Activated CD4-positive, CD25-positive, alpha-beta regulatory T cell treated with anti-CD3 and anti-CD28 coated beads, Interleukin-2, amount 50 U/mL, for 24 hours (primary cell): ENCODE results near the gene CEP72.
A peak's percentile ranks its signal among the peaks of the same experiment; 100 is the strongest.

Experiments
- ATAC-seq, 2 donors: fragments of 150-1000 bp; cut with Tn5 transposase; one replicate each; pipeline ENCODE4 v1.10.0; 2021; ENCODE audit warnings: mild to moderate bottlenecking in 1 of 2, moderate library complexity in 1 of 2

CEP72 gene

DNA sequence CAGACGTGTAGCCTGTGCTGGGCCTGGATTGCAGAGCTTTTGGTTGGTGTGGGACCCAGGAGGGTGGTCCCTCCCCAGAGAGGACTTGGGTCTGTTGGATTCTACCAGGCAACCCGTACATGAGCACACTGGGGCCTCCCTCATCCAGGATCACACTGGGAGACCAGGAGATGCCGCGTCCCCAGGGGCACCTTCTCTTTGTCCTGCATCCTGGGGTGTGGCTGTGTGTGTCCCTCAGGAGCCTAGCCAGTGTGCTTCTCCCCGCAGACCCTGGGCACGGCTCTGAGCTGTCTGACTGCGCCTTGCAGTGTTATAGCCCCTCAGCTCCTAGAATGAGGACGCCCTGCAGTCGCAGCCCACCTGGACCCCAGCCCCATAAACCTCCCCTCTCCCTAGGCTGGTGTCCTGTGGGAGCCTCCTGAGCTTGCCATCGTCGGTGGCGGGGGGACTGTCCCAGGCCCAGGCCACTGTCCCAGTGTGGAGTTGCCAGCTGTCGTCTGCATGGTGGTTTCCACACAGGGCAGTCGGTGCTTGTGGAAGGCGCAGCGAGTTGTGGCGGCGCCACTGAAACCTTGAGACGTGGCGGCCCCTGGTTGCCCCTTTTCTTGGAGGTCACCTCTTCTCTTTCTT, 27.6 kb downstream of the CEP72 start:
- ATAC-seq = no peak

DNA sequence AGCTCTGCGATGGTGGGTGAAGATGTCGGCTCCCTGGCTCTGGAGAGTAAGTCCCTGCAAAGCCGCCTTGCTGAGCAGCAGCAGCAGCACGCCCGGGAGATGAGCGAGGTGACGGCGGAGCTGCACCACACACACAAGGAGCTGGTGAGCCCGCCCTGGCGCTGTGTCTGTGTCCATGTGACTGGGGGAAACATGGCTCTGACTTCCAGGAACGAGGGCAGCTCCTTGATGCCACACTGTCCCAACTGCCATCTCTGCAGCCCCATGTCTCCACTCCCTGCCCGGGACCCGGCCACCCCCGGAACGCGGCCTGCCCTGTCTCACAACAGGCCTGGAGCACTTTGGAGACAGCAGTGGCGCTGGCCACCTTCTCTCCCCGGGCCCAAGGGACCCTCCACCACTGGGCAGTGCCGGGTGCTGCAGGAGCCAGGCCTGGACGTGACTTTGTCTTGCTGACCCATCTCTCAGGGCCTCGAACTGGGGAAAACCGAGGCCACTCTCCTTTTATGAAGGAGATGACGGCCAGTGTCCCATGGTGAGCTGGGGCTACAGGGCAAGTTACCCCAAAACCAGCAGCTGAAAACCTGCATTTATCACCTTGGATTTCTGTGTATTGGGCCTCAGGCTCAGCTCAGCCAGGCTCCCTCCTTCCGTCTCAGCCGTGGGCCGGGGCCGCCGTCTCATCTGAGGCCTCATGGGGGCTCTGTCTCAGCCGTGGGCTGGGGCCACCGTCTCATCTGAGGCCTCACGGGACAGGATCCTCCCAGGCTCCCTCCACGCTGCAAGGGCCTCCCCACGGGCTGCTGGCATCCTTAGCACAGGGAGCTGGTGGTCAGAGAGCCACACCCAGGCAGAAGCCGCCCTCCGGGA, 28.6 kb downstream of the CEP72 start:
- no peak for ATAC-seq

DNA sequence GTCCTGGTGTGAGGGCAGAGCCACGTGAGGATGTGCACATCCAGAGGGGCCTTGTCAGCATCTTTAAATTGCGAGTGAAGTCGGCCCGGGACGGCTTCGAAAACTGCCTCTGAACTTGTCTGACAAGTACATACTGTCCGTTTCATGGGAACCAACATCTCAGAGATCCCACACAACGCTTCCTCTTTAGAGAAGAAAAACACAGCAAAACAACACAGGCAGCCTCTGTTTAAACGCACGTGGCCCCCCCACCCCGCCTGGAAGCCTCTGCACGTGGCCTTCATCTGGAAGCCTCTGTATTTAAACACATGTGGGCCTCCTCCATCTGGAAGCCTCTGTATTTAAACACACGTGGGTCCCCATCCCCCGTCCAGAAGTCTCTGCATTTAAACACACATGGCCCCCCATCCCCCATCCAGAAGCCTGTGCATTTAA, 29.2 kb downstream of the CEP72 start:
- no peak for ATAC-seq

DNA sequence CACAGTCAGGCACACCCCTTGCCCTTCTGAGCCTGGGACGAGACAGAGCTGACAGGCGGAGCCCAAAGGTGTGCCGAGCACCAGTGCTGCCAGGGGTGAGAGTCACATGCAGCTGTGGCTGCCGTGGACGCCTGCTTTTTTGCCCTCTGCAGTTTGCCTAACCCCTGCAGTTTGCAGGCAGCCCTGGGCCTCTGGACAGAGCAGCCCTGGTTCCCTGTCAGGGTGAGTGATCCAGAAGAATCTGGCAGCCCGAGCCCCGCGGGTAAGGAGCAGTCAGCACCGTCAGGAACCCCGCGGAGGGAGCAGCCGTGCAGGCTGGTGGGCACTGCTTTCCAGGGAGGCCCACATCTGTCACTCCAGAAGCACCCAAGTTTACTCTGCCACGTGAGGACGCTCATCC, 30.3 kb downstream of the CEP72 start:
- no peak for ATAC-seq

DNA sequence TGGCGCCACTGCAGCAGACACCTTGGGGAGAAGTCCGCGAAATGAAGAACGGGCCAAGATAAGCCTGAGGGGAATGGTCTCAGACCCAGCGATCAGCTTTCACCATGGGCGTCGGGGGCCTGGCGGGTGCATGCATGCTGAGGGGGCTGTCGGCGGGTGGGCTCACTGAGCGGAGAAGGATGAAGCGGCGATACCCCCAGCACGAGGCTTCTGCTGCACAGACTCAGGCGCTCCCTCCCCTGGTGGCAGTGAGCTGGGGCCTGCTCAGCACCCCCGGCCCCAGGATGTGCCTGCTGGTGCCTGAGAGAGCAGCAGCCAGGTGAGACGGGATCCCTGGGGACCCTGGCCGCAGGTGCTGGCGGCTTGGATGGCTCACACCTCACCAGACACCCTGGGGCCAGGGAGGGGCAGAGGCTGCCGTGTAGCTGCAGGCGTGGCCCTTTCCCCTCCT, 31.2 kb downstream of the CEP72 start:
- no peak for ATAC-seq

DNA sequence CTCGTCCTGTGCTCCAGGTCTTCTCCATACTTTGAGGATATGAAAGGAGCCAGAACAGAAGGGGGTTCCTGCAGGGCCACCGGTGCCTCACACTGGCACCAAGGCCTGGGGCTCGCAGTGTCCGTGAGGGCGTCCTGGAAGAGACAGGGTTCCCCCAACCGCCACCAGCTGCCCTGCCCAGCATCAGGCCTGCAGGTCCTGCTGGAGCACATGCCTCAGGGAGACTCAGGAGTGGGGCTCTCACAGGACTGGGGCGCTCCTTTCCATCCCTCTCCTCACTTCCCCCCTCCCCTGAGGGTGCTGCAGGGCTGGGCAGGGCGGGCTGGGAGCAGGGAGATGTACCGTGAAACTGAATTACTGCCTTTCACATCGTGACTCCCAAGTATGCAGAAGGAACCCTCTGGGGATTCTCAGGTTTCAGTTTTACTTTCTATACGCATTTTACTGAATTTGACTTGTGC, 31.7 kb downstream of the CEP72 start:
- ATAC-seq = peak in 1 of 2 donors; percentile 33

DNA sequence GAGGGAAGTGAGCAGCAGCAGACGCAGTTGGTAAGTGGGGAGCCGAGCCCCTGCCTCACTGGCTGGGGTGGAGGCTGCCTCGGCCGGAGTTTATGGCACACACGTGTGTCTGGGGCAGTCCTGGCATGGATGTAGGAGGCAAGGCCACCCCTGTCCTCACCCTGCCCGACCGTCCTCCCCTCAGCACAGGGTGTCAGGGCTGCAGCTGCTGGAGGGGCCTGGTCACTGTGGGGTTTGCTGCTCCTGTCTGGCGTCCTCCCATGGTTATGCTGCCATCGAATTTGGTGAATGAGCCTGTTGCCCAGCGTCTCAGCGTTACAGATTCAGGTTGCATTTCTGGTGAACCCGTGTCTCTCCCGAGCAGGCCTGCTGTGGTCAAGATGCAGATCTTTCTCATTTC, 32.4 kb downstream of the CEP72 start:
- ATAC-seq = no peak

DNA sequence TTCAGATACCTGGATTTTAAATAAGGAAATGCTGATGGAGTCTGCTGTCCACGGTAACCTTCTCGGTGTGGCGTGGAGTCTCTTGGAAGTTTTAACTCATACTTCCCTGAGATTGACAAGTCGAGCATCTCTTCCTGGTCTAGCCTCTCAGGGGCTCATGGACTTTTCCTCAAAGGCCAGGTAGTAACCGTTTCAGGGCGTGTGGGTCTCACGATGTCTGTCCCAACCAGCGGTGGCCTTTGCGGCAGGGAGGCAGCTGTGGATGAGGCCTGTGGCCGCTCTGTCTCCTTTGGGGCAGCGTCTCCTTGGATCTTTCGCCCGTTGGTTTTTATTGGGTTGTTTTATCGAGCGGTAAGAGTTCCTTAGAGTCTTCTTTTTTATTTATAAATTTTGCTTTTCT, 32.8 kb downstream of the CEP72 start:
- no peak for ATAC-seq

DNA sequence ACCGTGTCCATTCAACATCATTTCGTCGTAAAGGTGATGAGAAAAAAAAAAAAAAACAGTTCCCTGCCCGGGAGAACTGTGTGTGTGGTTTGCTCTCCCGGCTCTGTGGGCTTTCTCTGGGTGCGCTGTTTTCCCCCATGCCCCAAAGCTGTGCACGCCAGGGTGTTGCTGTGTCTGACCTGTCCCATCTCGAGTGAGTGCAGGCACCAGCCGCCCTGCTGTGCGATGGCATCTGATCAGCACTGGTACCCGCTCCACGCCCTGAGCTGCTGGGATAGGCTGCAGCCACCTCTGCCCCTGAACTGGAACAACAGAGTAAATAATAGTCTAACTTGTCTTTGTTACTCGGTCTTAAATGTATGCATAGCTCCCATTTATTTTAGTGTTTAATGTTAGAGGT, 33.3 kb downstream of the CEP72 start:
- ATAC-seq = no peak

DNA sequence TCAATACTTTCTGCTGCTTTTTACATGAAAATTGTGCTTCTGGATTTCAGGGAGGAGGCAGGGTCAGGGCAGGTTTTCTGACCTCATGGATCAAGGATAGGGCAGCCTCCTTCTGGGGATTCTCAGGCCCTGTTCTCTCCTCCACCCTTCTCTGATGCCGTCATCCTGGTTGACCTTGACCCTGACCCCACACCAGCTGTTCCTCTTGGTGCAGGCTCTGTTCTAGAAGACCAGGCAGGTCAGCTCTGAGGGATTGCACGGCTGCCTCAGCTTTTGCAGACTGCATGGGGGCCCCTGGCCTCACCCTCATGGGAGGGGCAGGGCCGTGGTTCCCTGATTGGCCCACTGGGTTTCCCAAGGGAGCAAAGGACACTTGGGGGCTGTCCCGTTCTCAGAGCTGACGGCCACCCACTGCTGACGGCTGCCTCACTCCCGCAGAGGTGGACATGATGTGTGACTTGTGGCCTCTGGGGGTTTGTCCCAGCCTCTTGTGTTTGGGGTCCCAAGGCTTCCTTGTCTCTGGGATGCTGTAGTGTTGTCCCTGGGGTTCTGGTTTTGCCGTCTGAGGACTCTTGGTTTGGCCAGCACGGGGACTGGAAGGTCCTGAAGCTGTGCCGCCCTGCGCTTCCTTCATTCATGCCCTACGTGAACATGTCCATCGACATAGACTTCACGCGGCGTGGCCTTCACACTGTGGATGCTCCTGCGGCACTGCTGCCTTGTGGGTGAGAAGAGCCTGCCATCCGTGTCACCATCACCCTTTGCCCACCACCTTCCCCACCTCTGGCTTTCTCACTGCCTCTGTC, 34.5 kb downstream of the CEP72 start:
- no peak for ATAC-seq

DNA sequence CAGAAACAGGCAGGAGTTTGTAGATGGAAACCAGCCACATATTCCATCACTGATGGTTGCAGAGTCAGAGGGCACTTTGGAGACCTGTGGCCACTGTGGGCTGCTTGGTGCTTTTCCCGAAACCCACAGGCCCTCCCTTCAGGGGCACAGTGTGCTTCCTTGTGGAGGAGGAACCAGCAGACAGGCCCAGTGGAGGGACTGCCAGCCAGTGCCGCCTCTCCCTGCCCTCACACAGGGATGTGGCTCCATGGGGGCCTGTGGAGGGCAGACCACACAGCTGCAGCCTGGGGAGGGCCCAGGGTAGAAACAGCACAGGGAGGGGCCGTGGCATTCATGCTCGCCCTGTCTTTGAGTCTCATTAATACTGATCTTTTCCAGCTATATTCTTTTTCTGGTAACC, 35.2 kb downstream of the CEP72 start:
- no peak for ATAC-seq

DNA sequence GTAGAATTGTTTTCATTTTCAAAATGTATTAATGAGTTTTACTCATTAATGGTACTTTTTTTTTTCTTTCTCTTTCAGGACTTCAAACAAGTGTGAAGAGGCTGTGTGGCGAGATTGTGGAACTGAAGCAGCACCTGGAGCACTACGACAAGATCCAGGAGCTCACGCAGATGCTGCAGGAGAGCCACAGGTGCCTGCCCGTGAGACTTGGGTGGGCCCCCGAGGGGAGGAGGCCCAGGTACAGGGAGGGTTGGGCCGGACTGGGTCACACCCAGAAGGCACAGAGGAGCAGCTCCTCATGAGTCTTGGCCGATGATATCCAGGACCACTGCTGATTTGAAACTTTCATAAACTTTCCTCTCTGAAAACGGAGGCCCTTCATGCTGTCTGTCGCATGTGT, 35.6 kb downstream of the CEP72 start:
- ATAC-seq = no peak

DNA sequence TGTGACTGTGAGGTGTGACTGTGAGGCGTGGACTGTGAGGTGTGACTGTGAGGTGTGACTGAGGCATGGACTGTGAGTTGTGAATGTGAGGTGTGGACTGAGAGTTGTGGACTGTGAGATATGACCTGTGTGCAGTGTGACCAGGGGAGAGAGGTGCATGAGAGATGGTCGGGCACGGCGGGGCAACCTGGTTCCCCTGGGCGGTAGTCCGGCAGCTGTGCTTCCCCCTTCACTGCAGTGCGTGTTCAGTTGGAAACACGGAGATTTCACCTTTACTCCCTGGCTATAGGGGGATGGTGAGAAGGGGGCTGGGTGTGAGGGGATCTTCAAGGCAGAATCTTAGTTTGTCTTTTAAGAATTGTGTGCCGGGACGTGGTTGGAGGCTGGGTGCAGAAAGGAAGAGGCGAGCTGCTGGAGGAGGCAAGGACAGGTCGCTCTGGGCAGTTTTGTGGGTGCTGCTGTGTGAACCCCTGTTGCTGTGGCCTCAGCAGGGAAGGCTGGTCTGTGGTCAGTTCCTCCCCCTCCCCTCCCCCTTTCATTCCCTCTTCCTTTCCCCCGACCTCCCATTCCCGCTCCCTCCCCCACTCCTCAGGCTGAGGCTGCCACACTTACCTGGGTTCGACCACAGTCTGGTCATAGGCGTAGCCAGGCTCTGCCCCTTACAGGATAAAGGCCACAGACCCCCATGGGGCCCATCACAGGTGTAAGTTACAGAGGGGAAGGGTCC, 39.3 kb downstream of the CEP72 start:
- no peak for ATAC-seq

DNA sequence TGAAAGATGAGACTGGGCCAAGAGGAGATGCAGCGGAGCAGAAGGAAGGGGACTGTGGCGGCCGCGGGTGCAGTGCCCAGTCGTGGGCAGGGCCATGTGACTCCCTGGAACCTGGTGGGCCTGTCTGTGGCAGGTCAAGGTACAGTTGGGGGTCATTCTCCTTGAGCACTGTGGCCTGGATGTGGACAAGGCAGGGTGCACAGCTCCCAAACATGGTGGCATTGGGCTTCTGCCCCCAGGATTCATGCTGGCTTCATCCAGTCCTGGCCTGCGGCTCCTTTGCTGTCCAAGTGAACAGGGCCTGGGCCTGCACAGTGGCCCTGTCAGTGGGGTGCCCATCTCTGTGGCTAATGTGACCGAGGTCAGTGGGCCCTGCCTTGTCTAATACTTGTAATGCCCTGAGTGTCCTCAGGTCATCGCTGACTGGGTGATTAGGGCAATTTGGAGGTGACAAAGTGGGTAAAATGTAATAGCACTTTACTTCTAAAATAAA, 39.9 kb downstream of the CEP72 start:
- ATAC-seq = no peak

DNA sequence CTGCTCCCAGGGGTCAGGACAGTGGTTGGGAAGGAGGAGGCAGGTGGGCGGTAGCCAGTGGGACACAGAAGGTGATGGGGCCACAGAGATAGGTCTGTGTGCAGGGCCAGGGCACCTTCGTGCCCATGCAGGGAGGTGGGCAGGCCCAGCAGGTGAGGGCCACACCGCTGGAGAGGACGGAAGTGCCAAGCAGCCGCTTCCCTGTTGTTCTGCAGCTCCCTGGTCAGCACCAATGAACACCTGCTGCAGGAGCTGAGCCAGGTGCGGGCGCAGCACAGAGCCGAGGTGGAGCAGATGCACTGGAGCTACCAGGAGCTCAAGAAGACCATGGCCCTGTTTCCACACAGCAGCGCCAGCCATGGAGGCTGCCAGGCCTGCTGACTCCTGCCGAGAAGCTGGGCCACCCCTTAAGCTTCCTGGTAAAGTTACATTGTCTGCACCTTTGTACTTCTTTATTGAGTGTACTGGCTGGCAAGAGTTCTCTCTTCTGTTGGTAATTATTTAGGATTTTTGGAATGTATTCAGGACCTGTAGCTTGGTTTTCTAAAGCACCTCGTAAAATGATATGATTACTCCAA, 40.7 kb downstream of the CEP72 start:
- no peak for ATAC-seq

DNA sequence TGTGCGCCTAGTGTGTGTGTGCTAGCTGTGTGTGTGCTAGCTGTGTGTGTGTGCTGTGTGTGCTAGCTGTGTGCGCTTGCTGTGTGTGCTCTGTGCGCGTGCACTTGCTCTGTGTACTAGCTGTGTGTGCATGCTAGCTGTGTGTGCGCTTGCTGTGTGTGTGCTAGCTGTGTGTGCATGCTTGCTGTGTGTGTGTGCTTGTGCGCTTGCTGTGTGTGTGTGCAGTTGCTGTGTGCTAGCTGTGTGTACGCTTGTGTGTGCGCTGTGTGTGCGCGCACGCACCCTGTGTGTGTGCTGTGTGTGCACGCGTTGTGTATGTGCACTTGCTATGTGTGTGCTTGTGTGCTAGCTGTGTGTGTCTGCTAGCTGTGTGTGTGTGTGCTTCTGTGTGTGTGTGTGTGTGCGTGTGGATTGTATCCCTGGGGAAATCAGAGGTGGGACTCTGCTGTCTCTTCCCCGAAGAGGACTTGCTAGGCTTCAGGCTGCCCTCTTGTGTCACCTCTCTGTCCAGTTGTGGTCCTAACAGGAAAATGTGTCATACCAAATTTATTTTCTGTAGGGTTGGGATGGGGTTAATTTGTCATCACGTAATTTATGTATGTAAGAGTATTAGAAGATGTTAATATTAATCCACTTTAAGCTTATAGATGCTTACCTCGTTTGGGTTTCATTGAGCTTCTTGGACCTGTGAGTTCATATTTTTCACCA, 42.1 kb downstream of the CEP72 start:
- ATAC-seq = no peak

DNA sequence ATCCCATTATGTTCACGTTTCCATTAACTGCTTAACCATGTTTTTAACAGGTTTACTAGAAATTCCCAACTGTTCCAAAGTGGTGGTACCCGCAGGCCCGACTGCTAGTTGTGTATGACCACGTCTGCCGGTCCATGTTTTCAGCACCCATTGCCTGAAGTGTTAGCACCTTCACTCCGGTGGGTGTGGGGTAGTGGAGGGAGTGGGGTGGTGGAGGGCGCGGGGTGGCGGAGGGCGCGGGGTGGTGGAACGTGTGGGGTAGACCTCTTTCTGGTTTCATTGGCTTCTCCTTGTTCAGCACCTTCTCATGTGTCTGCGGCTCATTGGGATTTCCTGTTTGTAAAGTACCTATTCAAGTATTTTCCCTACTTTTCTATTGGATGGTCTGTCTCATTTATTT, 43.3 kb downstream of the CEP72 start:
- no peak for ATAC-seq

DNA sequence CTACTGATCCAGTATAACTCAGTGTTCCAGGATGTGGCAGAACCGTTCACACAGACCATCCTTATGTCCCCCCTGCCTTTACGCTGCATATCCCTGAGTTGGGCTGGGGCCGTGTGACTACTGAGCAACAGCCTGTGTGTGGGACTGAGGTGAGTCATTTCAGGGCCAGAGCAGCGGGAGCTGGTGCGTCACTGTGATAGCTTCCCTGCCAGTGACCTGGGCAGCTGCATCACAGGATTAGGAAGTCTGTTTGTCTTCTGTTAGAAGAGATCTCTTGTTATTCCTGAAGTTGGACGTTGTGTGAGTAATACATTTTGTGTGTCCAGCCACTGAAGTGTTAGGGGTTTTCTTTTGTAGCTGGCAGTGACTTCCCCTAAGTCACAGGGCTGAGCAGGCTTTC, 45.4 kb downstream of the CEP72 start:
- ATAC-seq = no peak

DNA sequence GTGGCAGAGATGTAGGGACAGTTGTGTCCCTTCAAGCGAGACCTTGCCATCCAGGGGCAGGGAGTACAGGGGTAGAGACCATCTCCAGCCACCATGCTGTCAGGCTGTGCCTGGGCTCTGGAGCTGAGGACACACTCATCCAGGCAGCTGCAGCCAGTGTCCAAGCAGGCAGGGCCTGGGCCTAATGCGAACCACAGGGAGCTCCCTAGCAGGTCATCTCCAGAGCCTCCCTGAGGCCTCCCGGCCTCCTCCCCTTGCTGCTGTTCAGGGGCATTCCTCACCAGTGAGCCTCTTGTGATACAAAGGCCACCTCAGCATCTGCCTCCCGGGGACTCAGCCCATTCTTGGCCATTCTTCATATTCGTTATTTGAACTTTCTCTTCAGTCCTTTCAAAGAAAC, 46.0 kb downstream of the CEP72 start:
- ATAC-seq = no peak

DNA sequence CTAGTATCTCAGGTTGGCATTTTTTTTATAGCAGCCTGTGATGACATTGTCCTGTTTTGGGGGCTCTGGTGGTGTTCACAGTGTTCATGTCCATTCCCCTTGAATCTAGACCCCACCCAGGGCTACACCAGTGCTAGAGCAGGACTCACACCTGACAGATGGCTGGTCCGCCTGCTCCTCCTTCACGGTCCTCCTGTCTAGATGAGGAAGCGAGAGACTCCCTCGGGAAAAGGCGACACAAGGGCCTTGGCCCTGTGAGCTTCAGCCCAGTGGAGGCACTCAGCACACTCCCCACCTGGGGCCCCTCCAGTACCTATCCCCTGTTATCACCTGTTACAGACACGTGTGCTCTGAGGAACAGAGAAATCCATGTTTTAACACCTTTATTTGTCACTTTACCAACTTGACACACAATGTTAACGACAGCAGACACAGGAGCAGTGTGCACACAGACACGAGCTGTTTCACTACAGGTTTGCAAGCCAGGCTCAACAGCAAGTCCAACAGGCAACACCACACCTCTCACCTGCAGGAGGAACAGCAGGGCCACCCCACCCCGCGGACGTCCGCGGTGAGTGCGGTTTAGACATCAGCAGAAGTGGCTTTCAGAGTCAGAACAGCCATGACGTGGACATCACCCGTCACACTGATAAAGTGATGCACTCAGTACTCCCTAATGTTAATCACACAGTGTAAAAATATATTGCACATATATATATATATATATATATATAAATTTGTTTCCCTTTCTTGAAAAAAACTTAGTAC, 47.5 kb downstream of the CEP72 start:
- ATAC-seq = no peak
